Measurements from ENCODE around the gene FAM234B.

DNA sequence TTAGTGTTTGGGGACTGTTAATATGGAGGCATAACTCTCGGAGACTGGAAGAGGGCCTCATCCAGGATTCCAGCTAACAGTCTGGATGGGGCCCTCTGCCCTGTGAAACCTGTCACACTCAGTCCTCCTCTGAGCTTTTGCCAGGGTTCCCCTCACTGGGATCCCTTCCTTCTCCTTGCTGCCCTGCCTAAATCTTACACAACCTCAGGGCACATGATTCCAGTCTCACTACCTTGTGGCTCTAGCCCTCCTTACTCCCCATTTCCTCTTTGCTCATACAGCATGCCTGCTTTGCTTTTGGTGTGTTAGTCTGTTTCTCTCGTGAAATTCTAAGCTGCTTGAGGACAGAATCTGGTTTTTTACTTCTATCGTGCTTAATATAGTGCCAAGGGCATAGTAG is 60.2 kb downstream of the FAM234B start:
- TF ChIP-seq POLR2AphosphoS5 (IDR thresholded peaks at IDR 0.05; ENCODE audit: low read depth, low read length) (no peak), CTCF (IDR thresholded peaks at IDR 0.05) (no peak), REST (IDR thresholded peaks at IDR 0.05; ENCODE audit: low read depth, low read length) (no peak), RCOR1 (IDR thresholded peaks at IDR 0.05; ENCODE audit: low read length) (no peak), CHD2 (IDR thresholded peaks at IDR 0.05; ENCODE audit: low read length, partially characterized antibody) (no peak), SIN3A (IDR thresholded peaks at IDR 0.05; ENCODE audit: borderline replicate concordance, low read depth, low read length) (no peak), YY1 (IDR thresholded peaks at IDR 0.05; ENCODE audit: low read depth) (no peak), NRF1 (IDR thresholded peaks at IDR 0.05; ENCODE audit: low read depth, low read length) (no peak), FOXM1 (IDR thresholded peaks at IDR 0.05; ENCODE audit: low read depth) (no peak), EP300 (IDR thresholded peaks at IDR 0.05; ENCODE audit: borderline replicate concordance in 1 of 2, low read depth in 1 of 2, low read length in 1 of 2) (no peak), ELF1 (IDR thresholded peaks at IDR 0.05) (no peak), ZBTB33 (IDR thresholded peaks at IDR 0.05; ENCODE audit: borderline replicate concordance, low read depth) (no peak), EZH2phosphoT487 (IDR thresholded peaks at IDR 0.05; ENCODE audit: borderline replicate concordance, low read depth) (no peak)
- TF ChIP-seq, protein P1, sequence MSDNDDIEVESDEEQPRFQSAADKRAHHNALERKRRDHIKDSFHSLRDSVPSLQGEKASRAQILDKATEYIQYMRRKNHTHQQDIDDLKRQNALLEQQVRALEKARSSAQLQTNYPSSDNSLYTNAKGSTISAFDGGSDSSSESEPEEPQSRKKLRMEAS (IDR thresholded peaks at IDR 0.05; ENCODE audit: low read depth): no peak

All from SK-N-SH (cell line).